ENCODE results near the gene IER3.

The IER3 gene

GRCh38 chr6:30754631-30755030 is 10.3 kb upstream of the IER3 start:
- TF ChIP-seq, protein P1, sequence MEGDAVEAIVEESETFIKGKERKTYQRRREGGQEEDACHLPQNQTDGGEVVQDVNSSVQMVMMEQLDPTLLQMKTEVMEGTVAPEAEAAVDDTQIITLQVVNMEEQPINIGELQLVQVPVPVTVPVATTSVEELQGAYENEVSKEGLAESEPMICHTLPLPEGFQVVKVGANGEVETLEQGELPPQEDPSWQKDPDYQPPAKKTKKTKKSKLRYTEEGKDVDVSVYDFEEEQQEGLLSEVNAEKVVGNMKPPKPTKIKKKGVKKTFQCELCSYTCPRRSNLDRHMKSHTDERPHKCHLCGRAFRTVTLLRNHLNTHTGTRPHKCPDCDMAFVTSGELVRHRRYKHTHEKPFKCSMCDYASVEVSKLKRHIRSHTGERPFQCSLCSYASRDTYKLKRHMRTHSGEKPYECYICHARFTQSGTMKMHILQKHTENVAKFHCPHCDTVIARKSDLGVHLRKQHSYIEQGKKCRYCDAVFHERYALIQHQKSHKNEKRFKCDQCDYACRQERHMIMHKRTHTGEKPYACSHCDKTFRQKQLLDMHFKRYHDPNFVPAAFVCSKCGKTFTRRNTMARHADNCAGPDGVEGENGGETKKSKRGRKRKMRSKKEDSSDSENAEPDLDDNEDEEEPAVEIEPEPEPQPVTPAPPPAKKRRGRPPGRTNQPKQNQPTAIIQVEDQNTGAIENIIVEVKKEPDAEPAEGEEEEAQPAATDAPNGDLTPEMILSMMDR (IDR thresholded peaks at IDR 0.05) = no peak
- Mint-ChIP-seq H3K9me3 (no peaks in the 10 kb centered on the region), H3K36me3 (ENCODE audit: low read depth) (no peaks in the 10 kb centered on the region), H3K27me3 (ENCODE audit: low read depth, poor library complexity) (peaks cover 3% of the 10 kb centered on the region), H3K27ac (no peak overlapping the region), H3K4me3 (no peak overlapping the region), H3K4me1 (peaks cover 40% of the 10 kb centered on the region)
- DNase-seq = no peak

DNA sequence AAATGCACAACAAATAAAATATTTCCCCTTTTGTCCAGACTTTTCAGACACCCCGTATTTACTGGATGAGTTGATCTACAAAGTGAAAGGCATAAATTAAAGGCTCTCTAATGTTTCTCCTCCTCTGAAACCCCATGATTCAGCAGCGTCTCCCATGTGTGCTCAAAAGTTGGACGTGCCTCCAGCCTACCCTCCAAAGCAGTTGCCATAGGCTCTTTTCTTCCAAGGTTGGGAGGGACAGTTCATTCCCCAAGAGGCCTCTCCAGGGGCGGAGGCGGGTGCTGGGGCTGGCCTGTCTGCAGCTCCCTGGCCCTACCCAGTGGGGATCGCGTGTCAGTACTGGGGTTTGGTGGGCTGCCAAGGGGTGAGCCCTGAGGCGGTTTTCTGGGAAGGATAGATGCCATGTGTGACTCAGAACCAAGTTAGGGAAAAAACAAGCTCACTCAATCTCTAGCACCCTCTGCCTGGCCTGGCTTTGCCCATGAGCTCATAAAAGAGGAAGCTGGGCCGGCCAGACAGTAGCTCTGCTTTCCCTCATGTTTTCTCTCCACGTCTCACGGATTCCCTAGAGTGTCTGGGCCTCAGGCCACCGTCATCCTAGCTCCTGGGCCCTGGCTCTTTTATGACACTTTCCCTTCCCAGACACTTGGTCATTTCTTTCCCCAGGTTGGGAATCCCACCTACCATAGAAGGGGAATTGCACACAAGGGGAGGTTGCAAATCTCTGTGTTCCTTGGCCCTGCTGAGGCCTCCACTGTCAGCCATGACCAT is 8.0 kb upstream of the IER3 start:
- Mint-ChIP-seq H3K4me1 (peaks cover 46% of the 10 kb centered on the region), H3K36me3 (ENCODE audit: low read depth) (no peaks in the 10 kb centered on the region), H3K27me3 (ENCODE audit: low read depth, poor library complexity) (peaks cover 2% of the 10 kb centered on the region), H3K9me3 (no peaks in the 10 kb centered on the region), H3K4me3 (no peak overlapping the region), H3K27ac (peak overlapping the region; percentile 89)
- no peak for DNase-seq
- TF ChIP-seq, protein P1 (IDR thresholded peaks at IDR 0.05) = no peak

DNA sequence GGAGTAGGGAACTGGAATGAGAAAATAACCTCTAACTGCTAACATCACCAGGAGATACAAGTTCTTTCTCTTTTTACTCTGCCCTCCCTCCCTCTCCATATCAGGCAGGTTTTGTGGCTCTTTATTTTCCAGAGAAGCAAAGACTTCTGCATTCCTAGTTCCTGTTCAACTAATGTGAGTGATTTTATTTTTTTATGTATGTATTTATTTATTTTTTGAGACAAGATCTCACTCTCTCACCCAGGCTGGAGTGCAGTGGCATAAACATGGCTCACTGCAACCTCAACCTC is 6.0 kb upstream of the IER3 start:
- Mint-ChIP-seq H3K9me3 (no peaks in the 10 kb centered on the region), H3K27ac (no peak overlapping the region), H3K36me3 (ENCODE audit: low read depth) (no peaks in the 10 kb centered on the region), H3K4me3 (no peak overlapping the region), H3K4me1 (peaks cover 50% of the 10 kb centered on the region), H3K27me3 (ENCODE audit: low read depth, poor library complexity) (peaks cover 6% of the 10 kb centered on the region)
- no peak for DNase-seq
- TF ChIP-seq, protein P1 (IDR thresholded peaks at IDR 0.05) = no peak

- Mint-ChIP-seq H3K9me3 (no peaks in the 10 kb centered on the region), H3K4me1 (peaks cover 56% of the 10 kb centered on the region), H3K4me3 (no peak overlapping the region), H3K27me3 (ENCODE audit: low read depth, poor library complexity) (peaks cover 6% of the 10 kb centered on the region), H3K27ac (no peak overlapping the region), H3K36me3 (ENCODE audit: low read depth) (no peaks in the 10 kb centered on the region)
- TF ChIP-seq, protein P1 (IDR thresholded peaks at IDR 0.05) = no peak
- DNase-seq = no peak
These were observed 5.4 kb upstream of the IER3 start for GRCh38 chr6:30749554-30750378.

DNA sequence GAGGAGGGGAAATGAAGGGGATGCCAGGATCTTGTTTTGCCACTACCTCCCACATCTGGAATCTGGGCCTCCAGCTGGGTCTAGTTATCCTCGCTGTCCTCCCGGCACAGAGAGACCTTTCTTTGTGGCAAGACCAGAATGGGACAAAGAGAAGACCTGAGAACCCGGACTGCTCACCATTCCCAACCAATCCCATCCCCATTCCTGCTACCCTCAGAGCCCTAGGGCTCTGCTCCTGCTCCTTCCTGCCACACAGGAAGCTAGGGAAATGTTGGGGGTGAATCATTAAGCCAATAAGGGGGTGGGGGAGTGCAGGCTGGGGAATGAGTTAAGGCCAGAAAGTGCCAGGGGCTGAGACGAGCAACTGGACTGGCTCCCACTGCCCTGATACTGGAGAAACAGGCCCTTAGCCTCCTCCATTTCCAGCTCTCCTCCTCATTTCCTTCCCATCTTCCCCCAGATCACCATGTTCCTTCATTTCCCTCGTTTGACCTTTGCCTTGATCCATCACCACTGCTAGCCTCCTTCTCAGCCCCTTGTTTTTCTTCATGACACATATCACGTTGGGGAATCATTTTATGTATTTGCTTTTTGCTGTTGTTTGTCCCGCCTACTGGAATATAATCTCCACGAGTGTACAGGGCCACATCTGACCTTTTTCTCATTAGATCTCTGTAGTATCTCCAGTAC is 4.6 kb upstream of the IER3 start:
- H3K27me3 Mint-ChIP-seq (ENCODE audit: low read depth, poor library complexity) = peaks cover 6% of the 10 kb centered on the region
- peaks cover 61% of the 10 kb centered on the region for H3K4me1 Mint-ChIP-seq
- peak overlapping the region; percentile 78 for H3K27ac Mint-ChIP-seq
- no peaks in the 10 kb centered on the region for H3K36me3 Mint-ChIP-seq (ENCODE audit: low read depth)
- H3K9me3 Mint-ChIP-seq = no peaks in the 10 kb centered on the region
- H3K4me3 Mint-ChIP-seq = no peak overlapping the region
- TF ChIP-seq, protein P1 (IDR thresholded peaks at IDR 0.05) = no peak
- DNase-seq = no peak

Data from nephron progenitor cell (in vitro differentiated cells).